Hematopoietic multipotent progenitor cell treated with erythropoietin and hydrocortisone succinate and interleukin-3 and kit ligand, for 15 days (in vitro differentiated cells): ENCODE results near the gene SP110.
"Not testable (repeated sequence)": the region's sequence is repeated elsewhere in the genome, so short reads cannot be mapped to it uniquely, and the experiment has no call there.

Experiments used
- DNase-seq: peaks from one replicate; pipeline ENCODE4 v3.0.0-alpha.2; 2015; ENCODE audit warnings: low spot score

The SP110 gene

DNA sequence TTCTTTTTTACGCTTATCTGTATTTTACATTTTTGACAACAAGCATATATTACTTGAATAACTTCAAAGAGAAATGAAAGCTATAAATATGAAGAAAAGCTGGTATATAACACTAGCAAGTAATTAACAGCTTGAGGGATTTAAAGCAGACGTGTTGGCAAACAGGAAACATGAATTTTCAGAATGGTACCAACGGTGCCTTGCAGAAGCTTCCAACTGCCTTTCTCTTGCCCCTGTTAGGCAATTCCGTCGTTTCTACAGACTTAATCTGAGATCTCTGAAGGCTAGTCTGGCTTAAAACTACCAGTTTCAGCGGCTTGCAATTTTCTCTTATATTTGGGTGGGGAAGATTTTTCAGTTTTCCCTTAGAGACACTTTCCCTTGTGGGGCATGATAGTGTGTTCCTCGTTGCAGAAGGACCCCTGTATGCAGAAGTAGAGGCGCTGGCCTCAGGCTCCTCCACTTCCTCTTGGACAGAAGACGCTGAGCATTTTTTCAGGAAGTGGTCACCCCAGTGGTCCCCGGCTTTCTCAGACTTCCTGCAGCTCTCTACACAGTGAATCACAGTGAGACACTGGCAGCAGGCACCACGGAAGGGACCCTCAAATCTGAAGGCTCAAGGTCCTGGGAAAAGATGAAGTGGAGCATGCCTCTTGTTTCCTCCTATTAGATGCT lies 94.9 kb downstream of the SP110 start:
- DNase-seq = no peak

DNA sequence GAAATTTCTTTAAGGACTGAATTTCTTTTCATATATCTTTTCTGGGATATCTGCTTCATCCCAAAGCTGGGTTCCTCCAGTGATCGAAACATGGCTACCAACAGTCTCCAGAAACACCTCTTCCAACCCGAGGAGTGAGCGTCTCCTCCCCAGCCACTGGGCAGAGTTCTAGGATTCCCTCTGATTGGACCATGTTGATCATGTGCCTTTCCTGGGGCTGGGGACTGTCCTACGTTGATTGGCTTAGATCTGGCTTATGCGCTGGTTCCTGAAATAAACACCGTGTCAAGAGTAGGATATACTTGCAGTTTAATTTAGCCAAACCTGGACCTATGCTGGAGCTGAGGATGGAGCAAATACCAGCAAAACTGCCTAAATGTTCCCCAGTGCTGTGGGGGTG lies 95.5 kb downstream of the SP110 start:
- no peak for DNase-seq

DNA sequence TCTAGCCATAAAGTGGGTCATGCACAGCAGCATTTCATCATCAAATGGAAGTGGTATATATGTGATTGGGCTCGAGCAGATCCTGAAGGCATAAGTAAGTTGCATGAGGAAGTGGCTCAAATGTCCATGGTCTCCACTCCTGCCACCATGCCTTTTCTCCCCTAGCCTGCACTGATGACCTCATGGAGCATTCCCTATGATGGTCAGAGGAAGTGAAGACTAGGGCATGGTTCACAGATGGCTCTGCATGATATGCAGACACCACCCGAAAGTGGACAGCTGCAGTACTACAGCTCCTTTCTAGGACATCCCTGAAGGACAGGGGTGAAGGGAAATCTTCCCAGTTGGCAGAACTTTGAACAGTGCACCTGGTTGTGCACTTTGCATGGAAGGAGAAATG lies 99.4 kb downstream of the SP110 start:
- not testable (repeated sequence) for DNase-seq

DNA sequence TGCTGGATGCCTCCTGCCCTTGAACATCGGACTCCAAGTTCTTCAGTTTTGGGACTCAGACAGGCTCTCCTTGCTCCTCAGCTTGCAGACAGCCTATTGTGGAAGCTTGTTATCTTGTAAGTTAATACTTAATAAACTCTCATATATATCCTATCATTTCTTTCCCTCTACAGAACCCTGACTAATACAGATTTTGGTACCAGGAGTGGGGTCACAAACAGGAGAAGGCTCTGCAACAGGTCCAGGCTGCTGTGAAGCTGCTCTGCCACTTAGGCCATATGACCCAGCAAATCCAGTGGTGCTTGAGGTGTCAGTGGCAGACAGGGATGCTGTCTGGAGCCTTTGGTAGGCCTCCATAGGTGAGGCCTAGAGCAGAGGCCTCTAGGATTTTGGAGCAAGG lies 100.0 kb downstream of the SP110 start:
- DNase-seq = not testable (repeated sequence)
